ENCODE data around the gene TEX11.

GRCh38 chrX:70577442-70577841, 331.1 kb downstream of the TEX11 start:
- TF ChIP-seq CTCF (IDR thresholded peaks at IDR 0.05) (no peak), POLR2A (IDR thresholded peaks at IDR 0.05) (no peak), POLR2AphosphoS5 (IDR thresholded peaks at IDR 0.05) (no peak)
